ENCODE results near the gene USH1G.
"Not testable (repeated sequence)": the region's sequence is repeated elsewhere in the genome, so short reads cannot be mapped to it uniquely, and the experiment has no call there.

USH1G gene

GRCh38 chr17:74922694-74923537 lies at the start of gene USH1G:
TSS of gene USH1G (minus strand) at chr17:74923255. CDS start at chr17:74923073, 182 bp downstream.
- no peak for DNase-seq (ENCODE audit: low read depth)

DNA sequence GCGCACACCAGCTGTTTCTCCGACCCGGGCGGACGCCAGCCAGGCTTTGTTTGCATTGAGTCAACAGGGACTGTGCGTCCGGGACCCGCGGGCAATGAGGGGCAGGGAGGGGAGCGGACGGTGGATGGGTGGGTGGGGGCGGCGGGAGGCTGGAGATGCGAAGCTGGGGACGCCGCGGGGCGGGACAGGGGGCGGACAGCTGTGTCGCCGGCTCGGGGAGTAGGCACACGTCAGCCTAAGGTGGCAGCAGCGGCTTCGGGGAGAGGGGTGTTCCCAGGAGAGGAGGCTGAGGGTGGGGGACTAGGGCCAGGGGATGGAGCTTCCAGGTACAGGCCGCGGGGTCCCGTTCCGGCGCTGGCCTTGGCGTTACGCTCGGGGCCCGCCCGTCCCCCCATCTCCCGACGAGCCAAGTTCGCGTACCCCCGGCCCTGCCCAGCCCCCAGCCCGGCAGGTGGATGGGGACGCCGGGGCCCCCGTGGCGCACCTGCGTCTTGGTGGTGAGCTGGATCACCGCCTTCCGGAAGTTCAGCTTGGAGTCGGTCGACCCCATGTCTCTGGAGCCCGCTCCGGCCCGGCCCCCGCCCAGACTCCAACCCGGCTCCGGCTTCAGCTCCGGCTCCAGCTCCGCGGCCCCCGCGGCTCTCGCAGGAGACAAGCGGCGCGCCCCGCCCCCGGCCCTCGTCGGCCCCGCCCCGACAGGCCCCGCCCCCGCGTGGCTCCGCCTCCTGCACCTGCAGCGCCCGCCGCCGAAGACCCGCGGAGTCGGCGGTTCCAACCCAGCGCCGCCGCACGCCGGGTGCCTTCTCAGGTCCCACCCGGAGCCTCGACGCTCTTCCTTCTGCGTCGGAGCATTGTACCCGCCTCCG lies 49.3 kb upstream of the USH1G start, which contains the start of gene HID1:
Gene HID1 (minus strand): TSS at position 653 of the 866 bp plus-strand sequence. CDS start 103 bp downstream, at position 550.
- no peak for DNase-seq (ENCODE audit: low read depth)

GRCh38 chr17:74971842-74972106 lies 48.7 kb upstream of the USH1G start:
- DNase-seq (ENCODE audit: low read depth), result no peak

DNA sequence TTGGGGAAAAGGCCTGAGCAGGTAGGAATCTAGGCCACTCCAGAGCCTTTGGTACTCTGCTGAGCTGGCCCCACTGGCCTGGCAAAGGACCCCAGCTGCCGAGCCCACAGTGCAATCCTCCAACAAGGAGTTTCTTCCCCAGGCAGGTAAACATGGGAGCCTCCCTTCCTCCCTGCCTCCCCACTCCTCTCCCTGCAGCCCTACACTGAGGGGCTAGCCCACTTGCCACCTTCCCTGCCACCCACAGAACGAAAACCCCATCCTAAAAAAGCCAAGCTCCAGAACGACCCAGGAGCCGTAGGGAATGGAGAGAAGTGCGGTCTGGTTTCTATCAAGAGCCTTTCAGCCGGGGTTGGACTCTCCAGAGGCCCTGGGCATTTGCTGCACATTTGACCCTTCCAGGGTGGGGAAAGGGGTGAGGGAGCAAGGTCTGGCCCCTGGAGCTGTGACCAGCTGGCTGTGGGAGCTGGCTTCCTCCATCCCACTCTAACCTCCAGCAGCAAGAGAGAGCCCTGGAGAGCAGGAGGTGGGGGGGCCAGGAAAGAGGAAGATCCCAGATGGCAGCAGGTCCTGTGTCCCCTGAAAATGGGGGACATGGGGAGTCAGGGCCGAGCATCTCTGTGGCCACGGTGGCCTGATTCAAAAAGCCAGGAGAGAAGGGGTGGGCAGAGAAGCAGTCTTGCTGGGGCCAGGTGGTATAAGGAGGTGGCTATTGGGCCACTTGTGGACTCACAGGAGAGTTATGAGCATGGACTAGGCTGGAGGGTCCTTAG lies 48.2 kb upstream of the USH1G start:
- no peak for DNase-seq (ENCODE audit: low read depth)

GRCh38 chr17:74970395-74970794 lies 47.3 kb upstream of the USH1G start:
- DNase-seq (ENCODE audit: low read depth), result no peak

- DNase-seq (ENCODE audit: low read depth), result not testable (repeated sequence)
Measured at GRCh38 chr17:74969501-74969900, 46.4 kb upstream of the USH1G start.

DNA sequence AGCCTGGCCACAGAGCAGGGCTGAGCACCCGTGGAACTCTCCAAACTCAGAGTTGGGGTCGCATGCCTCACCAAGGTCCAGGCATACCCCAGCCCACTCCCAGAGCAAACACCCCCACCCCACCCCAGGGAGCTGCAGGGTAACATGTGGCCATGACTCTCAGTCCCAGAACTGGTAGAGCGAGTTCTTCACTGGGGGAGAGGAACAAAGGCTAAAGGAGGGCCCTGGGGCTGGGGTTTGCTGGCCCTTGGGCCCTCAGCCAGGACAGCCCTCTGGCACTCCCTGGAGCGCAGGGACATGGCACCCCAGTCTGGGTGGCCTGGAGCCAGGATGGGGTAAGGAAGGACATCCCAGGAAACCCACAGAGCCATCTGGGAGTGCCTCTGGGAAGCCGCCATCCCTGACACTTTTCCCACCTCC lies 45.3 kb upstream of the USH1G start:
- no peak for DNase-seq (ENCODE audit: low read depth)

GRCh38 chr17:74964988-74965622 lies 42.0 kb upstream of the USH1G start:
- no peak for DNase-seq (ENCODE audit: low read depth)

GRCh38 chr17:74964246-74964761 lies 41.2 kb upstream of the USH1G start:
- no peak for DNase-seq (ENCODE audit: low read depth)

DNA sequence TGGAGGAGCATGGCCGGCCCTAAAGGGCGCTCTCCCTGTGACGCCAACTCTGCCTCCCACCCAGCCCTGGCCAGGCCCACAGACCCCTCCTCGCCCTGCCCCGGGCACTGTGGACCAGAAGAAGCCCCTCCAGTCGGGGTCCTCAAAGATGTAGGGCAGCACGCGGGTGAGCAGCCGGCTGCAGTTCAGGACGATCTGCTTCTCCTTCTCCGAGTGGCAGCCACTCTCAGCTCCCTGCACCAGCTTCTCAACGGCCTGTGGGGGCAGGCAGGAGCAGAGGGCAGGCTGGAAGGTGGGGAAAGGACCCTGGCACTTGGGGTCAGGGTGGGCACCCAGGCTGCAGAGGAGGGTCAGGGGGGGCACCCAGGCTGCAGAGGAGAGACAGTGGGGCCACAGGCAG lies 40.6 kb upstream of the USH1G start:
- no peak for DNase-seq (ENCODE audit: low read depth)

DNA sequence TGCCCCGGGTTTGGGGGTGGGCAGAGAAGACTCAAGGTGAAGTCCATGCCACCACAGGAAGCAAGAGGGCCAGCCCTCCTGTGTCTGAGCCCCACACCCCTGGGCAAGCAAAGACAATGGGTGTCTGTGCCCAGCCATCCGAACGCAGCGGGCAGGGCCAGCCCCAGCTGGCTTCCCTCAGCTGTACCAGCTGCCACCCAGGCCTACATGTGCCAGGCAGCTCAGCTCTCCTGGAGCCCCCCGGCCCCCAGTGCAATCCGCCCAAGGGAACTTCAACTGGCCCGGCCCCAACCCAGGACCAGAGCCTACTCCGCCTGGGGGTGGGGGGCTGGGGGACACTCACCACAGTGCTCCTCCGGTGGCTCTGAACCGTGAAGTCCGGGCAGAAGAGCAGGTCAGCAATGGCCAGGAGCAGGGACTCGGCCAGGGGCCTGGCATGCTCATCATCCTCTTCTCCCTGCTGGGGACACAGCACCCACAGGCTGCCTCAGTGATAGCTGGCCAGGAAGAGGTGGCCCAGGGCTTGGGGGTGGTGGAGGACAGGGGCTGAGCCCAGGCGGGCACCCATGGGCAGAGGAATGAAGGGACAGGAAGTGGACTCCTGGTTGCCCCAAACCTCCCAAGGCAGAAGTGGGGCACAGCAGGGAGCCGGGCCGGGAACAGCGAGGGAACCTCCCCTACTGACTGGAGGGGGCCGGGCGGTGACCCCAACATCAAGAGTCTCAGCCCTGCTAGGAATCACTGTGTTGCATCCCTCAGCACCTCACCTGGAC lies 39.8 kb upstream of the USH1G start:
- DNase-seq (ENCODE audit: low read depth), result no peak

DNA sequence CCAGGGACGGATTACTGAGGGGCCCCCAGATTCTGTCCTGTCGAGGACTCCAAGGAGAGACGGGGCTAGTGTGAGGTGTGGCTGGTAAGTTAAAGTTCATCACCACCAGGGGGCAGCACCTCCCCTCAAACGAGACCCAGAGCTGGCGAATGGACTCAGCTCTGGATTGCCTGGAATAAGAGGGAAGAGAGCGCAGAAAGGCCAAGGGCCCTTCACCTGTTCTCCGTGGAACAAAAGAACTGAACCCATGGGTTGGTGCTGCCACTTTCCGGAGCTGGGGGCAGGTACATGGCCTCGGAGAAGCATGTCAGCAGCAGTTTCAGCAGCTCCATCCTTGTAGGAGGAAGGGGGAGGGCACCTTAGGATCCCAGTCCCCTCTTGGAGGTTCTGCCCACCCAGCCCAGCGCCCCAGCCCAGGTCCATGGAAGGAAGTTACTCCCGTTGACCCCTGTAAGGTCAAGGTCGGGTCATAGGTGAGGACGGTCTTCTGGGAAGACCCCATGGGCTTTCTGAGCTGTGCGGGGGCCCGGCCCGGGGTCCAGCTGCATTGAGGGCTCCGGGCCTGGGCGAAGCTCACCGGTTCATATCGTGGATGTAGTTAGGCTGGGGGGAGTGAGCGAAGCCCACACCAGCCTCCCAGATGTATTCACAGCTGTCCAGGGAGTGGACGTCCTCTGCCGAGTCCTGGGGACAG lies 38.7 kb upstream of the USH1G start:
- DNase-seq (ENCODE audit: low read depth), result no peak

- DNase-seq (ENCODE audit: low read depth), result no peak
Measured at GRCh38 chr17:74960570-74961342, 37.7 kb upstream of the USH1G start.

GRCh38 chr17:74959826-74960515 lies 36.9 kb upstream of the USH1G start:
- DNase-seq (ENCODE audit: low read depth), result no peak

GRCh38 chr17:74957935-74958740 lies 35.1 kb upstream of the USH1G start:
- DNase-seq (ENCODE audit: low read depth), result no peak

DNA sequence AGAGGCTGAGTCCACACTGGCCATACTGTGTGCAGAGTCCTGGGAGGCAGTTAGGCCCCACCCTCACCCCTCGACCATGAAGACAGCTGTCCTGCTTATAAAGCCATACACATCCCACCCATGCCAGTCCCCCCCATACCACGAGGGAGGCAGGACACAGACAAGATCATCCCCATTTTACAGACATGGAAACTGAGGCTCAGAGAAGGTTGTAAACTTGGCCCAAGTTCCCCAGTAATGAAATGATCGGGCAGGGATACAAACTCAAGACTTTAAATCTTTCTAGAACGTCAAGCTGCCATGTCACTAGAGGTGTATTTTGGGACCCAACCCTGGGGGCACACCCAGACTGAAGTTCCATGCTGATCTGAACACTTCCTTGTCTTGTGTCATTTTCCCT lies 33.0 kb upstream of the USH1G start:
- no peak for DNase-seq (ENCODE audit: low read depth)

DNA sequence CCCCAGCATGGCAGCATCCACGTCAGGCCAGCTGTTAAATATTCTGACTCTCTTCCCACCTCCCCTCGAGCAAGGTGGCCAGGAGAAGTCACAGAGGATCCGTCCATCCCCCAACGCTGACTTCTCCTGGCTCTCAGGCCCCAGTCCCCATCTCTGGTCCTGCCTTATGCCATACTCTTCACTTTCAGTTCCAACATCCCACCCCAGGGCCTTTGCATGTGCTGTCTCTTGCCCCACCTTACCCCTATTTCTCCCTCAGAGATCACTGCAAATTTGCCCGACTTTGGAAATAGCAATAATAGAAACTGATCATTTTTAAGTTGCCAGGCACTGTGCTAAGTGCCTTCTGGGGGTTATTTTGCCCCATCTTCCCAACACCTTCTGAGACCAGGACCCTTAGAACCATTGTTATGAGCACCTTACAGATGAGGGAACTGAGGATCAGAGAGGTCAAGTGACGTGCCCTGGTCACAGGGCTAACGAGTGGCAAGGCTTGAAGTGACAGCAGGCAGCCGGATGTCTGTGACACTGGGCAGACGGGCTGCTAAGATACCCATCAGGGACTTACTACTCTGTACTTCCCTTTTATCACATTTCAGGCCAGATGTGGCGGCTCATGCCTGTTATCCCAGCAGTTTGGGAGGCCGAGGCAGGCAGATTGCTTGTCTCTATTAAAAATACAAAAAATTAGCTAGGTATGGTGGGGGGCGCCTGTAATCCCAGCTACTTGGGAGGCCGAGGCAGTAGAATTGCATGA lies 31.8 kb upstream of the USH1G start:
- DNase-seq (ENCODE audit: low read depth), result no peak

All from GM04503 (cell line).